ENCODE results near the gene WDR90.

DNA sequence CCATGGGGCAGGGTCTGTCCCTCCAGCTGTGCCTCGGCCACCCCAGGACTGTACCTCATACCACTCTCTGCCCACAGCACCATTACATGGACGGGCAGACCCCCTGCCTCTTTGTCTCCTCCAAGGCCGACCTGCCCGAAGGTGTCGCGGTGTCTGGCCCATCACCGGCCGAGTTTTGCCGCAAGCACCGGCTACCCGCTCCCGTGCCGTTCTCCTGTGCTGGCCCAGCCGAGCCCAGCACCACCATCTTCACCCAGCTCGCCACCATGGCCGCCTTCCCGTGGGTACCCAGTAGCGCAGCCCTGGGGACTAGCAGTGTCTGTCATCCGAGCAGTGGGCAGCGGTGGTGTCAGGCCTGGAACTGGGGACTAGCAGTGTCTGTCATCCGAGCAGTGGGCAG is 23.7 kb downstream of the WDR90 start:
- TF ChIP-seq, protein P1, sequence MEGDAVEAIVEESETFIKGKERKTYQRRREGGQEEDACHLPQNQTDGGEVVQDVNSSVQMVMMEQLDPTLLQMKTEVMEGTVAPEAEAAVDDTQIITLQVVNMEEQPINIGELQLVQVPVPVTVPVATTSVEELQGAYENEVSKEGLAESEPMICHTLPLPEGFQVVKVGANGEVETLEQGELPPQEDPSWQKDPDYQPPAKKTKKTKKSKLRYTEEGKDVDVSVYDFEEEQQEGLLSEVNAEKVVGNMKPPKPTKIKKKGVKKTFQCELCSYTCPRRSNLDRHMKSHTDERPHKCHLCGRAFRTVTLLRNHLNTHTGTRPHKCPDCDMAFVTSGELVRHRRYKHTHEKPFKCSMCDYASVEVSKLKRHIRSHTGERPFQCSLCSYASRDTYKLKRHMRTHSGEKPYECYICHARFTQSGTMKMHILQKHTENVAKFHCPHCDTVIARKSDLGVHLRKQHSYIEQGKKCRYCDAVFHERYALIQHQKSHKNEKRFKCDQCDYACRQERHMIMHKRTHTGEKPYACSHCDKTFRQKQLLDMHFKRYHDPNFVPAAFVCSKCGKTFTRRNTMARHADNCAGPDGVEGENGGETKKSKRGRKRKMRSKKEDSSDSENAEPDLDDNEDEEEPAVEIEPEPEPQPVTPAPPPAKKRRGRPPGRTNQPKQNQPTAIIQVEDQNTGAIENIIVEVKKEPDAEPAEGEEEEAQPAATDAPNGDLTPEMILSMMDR (IDR thresholded peaks at IDR 0.05), result no peak
- TF ChIP-seq POLR2A (IDR thresholded peaks at IDR 0.05), result no peak

All from body of pancreas (tissue), 4 donors.